ENCODE data around the gene SERPINC1. TPM values are rescaled to one million over a fixed set of nuclear protein-coding genes. Genes with fewer than 3 reads are reported as not detected.
"Not testable (repeated sequence)": the region's sequence is repeated elsewhere in the genome, so short reads cannot be mapped to it uniquely, and the experiment has no call there.

SERPINC1 gene
- 1 to 10 TPM in 1 of 6 donors, under 1 TPM in 1, not detected in 4; 0.26 to 1.5 TPM for total RNA-seq

DNA sequence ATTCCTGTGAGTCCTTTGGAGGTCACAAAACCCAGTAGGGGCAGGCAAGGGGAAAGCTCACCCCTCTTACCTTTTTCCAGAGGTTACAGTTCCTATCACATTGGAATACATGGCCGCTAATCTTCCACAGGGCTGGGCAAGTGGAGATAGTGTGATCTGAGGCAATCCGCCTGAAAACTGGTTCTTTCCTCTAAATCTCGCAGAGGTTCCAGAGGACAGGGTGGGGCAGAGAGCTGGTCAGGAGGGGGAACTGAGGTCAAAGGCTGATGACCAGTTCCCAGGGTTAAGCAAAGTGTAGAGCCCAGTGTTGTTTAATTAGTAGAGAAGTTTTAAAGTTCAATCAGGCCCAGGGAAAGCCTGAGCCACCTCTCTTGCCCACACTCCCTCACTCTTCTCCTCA, at the start of gene SERPINC1:
SERPINC1 (minus strand) TSS at position 179 of the 400 bp plus-strand sequence; CDS start at position 111, 68 bp downstream.
- Histone ChIP-seq H3K4me3 (no peak within 1 kb of the TSS), H3K36me3 (no peaks in the 10 kb centered on the region), H3K27ac (no peak within 1 kb of the TSS), H3K27me3 (no peaks in the 10 kb centered on the region), H3K9me3 (no peaks in the 10 kb centered on the region), H3K4me1 (peaks cover 0 to 4% (median 0%) of the 10 kb centered on the region in 4 donors)
- WGBS, 2 donors, result 74 to 93% methylated on average over 3 of the region's 3 CpGs
- ATAC-seq (ENCODE audit: low FRiP score in 2 of 2) (no peak), DNase-seq (no peak)
- TF ChIP-seq, protein P1, sequence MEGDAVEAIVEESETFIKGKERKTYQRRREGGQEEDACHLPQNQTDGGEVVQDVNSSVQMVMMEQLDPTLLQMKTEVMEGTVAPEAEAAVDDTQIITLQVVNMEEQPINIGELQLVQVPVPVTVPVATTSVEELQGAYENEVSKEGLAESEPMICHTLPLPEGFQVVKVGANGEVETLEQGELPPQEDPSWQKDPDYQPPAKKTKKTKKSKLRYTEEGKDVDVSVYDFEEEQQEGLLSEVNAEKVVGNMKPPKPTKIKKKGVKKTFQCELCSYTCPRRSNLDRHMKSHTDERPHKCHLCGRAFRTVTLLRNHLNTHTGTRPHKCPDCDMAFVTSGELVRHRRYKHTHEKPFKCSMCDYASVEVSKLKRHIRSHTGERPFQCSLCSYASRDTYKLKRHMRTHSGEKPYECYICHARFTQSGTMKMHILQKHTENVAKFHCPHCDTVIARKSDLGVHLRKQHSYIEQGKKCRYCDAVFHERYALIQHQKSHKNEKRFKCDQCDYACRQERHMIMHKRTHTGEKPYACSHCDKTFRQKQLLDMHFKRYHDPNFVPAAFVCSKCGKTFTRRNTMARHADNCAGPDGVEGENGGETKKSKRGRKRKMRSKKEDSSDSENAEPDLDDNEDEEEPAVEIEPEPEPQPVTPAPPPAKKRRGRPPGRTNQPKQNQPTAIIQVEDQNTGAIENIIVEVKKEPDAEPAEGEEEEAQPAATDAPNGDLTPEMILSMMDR (IDR thresholded peaks at IDR 0.05), result no peak

DNA sequence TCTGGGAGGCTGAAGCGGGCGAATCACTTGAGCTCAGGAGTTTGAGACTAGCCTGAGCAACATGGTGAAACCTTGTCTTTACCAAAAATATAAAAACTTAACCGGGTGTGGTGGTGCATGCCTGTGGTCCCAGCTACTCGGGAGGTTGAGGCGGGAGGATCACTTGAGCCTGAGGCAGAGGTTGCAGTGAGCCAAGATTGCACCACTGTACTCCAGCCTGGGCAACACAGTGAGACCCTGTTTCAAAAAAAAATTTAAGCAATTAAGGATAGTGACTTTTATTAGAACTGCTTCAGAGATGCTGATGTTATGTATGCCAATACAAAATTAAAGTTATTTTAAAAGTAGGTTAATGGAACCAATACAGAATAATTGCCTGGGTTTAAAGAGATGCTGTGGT, 48.8 kb upstream of the SERPINC1 start:
- H3K4me3 ChIP-seq; H3K27ac ChIP-seq; H3K4me1 ChIP-seq; H3K27me3 ChIP-seq; H3K9me3 ChIP-seq; ATAC-seq (ENCODE audit: low FRiP score in 2 of 2); DNase-seq: not testable (repeated sequence)
- 97 to 98% methylated on average over 5 of the region's 5 CpGs for WGBS, 2 donors
- H3K36me3 ChIP-seq, result peaks cover 51 to 97% (median 66%) of the 10 kb centered on the region in 4 donors

DNA sequence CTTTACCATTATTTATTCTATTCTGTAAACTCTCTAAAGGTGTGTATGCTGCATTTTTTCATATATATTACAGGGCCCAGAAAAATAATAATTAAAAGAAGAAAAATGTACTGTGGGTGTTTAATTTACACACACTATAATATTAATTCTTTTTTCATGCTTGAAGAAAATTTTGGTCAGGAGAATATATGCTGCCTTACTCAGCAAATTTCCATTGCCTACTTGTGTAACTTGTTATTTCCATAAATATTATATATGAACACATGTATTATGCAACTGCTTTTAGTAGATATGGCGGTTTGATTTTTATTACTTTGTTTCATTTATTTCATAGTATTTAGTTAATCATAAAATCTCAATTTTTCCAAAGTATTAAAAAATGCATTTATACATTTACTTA, 46.4 kb upstream of the SERPINC1 start:
- WGBS, 2 donors, result 96 to 100% methylated on average over 1 of the region's 1 CpG
- peaks cover 43 to 97% (median 63%) of the 10 kb centered on the region in 4 donors for H3K36me3 ChIP-seq
- H3K4me3 ChIP-seq, result no peak overlapping the region
- DNase-seq (no peak), ATAC-seq (ENCODE audit: low FRiP score in 2 of 2) (no peak)
- H3K9me3 ChIP-seq, result no peaks in the 10 kb centered on the region
- no peaks in the 10 kb centered on the region for H3K4me1 ChIP-seq
- H3K27me3 ChIP-seq, result no peaks in the 10 kb centered on the region
- no peak overlapping the region for H3K27ac ChIP-seq
- no peak for TF ChIP-seq EP300 (IDR thresholded peaks at IDR 0.05)
- TF ChIP-seq, protein P1 (IDR thresholded peaks at IDR 0.05), result no peak
- TF ChIP-seq POLR2AphosphoS5 (IDR thresholded peaks at IDR 0.05), result no peak
- TF ChIP-seq POLR2A (IDR thresholded peaks at IDR 0.05), result no peak

DNA sequence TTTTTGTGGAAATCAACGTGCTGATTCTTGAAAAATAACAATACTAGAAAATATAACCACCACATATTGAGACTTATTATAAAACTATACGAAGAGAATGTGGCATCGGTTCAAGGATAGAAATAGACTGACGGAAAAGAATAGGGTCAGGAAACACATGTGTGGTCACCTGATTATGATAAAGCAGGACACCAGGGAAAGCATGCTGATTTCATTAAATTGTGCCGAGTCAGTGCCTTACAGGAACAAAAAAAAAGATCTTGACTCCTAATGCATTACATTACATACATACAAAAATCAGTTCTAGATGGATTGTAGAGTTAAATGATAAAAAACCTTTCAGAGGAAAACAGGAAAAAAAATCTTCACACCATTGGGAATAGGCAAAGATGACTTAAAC, 43.5 kb upstream of the SERPINC1 start:
- Histone ChIP-seq H3K4me3 (no peak overlapping the region), H3K27me3 (no peaks in the 10 kb centered on the region), H3K9me3 (no peaks in the 10 kb centered on the region), H3K4me1 (no peaks in the 10 kb centered on the region), H3K27ac (no peak overlapping the region), H3K36me3 (peaks cover 34 to 97% (median 57%) of the 10 kb centered on the region in 4 donors)
- ATAC-seq (ENCODE audit: low FRiP score in 2 of 2) (no peak), DNase-seq (no peak)
- no peak for TF ChIP-seq POLR2AphosphoS5 (IDR thresholded peaks at IDR 0.05)
- TF ChIP-seq, protein P1 (IDR thresholded peaks at IDR 0.05), result no peak
- no peak for TF ChIP-seq EP300 (IDR thresholded peaks at IDR 0.05)
- TF ChIP-seq POLR2A (IDR thresholded peaks at IDR 0.05), result no peak
- WGBS, 2 donors, result 59 to 63% methylated on average over 5 of the region's 5 CpGs

DNA sequence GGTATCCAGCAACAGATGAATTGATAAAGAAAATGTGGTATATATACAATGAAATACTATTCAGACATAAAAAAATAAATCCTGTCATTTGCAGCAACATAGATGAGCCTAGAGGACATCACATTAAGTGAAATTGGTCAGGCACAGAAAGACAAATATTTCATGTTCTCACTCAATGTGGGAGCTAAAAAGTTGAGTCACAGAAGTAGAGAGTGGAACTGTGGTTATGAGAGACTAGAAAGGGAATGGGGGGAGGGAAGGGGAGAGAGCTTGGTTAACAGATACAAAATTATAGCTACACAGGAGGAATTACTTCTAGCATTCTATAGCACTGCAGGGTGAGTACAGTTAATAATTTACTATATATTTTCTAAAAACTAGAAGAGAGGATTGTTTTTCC, 37.1 kb upstream of the SERPINC1 start:
- no peak overlapping the region for H3K27ac ChIP-seq
- no peak for ATAC-seq (ENCODE audit: low FRiP score in 2 of 2)
- H3K9me3 ChIP-seq, result no peaks in the 10 kb centered on the region
- no peak for DNase-seq
- H3K4me3 ChIP-seq, result no peak overlapping the region
- TF ChIP-seq POLR2AphosphoS5 (IDR thresholded peaks at IDR 0.05), result no peak
- TF ChIP-seq, protein P1 (IDR thresholded peaks at IDR 0.05), result no peak
- no peak for TF ChIP-seq EP300 (IDR thresholded peaks at IDR 0.05)
- no peak for TF ChIP-seq POLR2A (IDR thresholded peaks at IDR 0.05)
- peaks cover 20 to 97% (median 57%) of the 10 kb centered on the region in 4 donors for H3K36me3 ChIP-seq
- H3K27me3 ChIP-seq, result no peaks in the 10 kb centered on the region
- no peaks in the 10 kb centered on the region for H3K4me1 ChIP-seq

Measured in upper lobe of left lung (tissue), 6 donors.